GM21717 (cell line): ENCODE results near the gene OTX1.
"Not testable (repeated sequence)": the region's sequence is repeated elsewhere in the genome, so short reads cannot be mapped to it uniquely, and the experiment has no call there.

Experiments
- ATAC-seq: cut with Tn5 transposase; IDR thresholded peaks from one replicate; pipeline ENCODE4 v1.9.1; 2021; ENCODE audit warnings: mild to moderate bottlenecking, moderate library complexity; ENCODE audit not compliant: unreplicated experiment

OTX1 gene

DNA sequence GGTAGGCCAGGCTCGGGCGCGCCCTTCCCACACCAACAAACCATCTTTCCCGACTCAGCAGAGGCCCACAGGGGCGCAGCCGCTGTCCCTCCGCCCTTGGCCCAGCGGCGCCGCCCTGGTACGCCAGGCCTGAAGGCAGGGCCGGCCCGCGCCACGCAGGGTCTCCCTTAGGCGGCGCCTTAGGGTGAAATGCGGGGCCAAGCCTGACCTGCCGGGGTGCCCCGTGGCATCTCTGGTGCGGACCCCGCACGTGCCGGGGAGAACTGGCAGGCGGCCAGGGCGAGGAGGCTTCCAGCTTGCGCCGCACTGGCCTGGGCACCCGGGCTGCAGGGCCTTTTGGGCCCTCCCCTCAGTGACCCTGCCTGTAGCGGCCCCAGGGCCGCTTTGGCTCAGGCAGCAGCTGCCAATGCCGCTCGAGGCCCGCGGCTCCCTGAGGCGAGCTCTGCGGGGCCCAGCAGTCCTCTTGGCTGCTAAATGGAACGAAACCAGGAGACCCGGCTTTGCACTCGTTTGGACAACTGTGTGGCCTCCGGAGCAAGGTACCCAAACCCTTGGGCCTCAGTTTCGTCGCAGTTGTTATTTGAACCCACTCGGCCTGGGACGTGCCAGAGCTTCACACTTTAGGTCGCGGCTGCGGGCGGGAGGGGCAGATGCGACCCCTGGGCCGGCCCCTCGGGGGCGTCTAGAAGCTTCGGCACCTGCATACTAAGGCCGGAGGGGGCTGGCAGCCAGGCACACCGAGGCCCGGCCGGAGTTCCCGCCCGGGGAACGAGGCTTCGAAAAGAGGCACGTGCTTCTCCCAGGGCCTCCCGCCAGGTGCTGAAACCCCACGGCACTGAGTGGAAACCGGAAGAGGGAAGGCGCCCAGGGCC, 8.5 kb downstream of the OTX1 start:
- ATAC-seq: no peak

DNA sequence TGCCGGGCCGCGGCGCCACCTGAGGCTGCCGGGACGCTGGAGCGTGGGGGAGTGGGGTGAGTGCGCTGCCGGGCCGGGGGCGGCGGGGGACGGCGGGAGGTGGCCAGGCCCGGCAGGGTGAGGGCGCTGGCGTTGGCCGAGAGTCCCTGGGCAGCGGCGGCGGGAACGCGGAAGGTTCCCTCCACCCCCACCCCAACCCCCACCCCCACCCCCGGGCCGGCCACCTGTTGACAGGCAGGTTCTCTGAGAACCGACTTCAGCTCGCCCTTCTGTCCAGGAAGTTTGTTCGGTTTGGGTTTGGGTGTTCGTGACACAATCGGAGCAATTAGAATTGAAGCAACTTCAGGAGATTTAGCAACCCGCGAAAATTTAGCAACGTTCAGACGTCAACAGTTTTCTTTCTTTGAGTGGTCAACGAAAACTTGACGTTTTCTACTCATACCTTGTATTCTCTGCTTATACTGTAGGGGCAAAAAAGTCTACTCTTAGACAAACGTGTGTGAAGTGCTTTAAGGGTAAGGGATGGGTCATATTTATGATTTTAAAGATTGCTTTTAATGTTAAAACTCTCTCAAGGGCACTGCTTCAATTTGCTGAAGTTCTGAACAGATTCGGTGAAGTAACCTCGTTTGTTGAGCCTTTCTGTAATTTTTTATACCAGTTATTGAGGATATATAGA, 9.3 kb downstream of the OTX1 start:
- no peak for ATAC-seq

DNA sequence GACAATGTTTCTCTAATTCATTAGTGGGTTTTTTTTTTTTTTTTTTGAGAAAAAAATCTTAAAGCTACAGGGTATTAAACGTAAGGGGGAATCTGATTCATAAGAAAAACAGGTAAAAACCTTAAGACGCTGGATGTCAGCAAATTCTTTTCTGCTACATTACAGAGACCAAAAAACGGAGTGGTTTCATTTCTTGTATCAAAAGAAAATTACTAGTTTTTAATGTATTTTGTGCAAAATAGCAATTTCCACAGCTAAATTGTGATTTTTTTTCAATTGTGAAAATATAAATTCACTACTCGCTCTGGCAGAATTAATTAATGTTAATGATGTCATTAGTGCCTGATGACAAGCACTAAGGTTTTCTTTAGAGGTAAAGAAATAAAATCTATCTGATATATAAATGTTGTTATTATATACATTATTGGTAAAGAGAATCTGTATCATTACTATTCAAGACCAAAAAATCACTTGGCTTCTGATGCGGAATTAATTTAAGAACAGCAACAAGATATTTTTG, 9.9 kb downstream of the OTX1 start:
- ATAC-seq: no peak

DNA sequence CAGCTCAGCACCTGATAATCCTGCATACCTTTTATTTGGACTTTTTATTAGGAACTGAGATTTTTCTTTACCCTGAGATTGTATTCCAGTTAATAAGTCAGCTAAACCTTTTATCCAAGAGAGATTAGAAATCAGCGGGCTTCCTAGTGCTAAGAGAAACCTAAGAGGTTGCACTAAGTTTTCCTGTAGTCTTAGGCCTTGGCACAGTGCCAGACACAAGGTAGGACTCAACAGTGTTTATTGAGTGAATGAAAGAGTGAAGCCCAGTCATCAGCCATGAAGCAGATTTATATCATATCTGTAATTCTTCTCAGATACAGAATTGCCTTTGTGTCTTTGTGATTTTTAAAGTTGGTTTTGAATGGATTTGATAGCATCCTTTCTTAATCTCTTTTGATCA, 13.6 kb downstream of the OTX1 start:
- no peak for ATAC-seq

DNA sequence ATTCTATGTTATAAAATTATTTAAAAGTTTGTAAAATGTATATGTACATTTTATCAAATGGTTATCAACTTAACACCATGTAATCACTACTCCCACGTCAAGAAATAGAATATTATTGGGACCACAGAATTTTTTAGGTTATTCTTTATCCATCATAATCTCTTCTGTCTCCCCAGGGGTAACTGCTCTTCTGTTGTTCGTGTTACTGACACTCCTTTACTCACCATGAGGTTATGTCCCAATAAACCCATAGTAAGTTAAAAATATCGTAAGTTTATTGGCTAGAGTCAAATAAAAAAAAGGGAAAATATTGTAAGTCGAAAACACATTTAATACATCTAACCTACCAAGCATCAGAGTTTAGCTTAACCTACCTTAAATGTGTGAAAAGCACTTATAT, 14.0 kb downstream of the OTX1 start:
- no peak for ATAC-seq

DNA sequence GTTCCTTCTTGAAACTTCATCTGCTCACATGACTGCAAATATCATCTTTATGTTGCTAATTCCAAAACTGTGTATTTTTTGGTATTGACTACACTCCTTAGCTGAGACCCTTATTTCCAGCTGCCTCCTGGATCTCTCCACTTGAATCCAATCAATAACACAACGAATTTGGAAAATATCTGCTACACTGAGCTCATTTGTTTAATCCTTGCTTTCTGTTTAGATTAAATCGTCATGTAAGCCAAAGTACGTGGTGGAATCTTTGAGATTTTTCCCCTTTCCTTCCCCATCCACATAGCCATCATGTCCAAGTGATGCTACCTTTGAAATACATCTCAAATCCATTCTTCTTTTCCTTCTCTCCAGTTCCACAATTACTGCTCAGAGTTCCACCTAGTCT, 15.6 kb downstream of the OTX1 start:
- ATAC-seq: no peak

DNA sequence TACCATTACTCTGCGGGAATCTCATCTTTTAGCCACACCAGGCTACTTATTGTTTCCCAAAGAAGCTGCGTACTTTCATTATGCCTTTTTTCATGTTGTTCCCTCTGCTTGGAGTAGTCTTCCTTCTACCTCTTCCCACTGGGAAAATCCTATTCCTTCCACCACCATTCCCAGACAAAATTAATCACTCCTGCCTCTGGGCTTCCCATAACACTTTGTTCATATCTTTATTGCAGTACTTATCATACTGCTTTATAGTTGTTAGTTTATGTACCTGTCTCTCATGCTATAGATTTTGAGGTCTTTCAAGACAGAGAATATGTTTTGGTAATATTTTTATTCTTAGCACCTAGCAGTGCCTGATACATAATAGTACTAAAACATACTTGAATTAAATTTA, 16.2 kb downstream of the OTX1 start:
- ATAC-seq: no peak

DNA sequence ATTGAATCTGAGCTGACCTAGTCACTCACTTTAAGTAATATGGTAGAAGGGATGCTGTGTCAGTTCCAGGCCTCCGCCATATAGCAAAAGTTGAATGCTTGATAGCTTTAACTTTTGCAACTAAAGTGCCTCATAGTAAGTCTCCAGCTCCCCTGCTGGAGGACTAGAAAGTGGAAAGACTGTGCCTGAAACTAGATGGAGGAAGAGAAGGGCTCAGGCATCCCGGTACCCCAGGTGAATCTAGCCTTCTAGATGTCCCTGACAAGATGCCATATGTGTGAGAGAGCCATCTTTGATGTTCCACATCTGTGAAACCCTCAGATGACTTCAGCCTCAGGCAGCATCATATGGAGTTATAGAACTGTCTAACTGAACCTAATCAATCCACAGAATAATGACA, 21.0 kb downstream of the OTX1 start:
- ATAC-seq: no peak

DNA sequence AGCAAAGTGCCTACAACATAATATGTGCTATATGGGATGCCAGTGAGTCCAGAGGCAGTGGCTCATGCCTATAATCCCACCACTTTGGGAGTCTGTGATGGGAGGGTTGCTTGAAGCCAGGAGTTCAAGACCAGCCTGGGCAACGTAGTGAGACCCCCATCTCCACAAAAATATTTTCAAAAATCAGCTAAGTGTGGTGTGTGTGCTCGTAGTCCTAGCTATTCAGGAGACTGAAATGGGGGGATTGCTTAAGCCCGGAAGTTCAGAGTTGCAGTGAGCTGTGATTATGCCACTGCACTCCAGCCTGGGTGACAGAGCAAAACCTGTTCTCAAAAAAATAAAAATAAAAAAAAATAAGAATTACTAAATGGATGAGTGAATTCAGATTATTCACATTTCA, 23.4 kb downstream of the OTX1 start:
- ATAC-seq: no peak

DNA sequence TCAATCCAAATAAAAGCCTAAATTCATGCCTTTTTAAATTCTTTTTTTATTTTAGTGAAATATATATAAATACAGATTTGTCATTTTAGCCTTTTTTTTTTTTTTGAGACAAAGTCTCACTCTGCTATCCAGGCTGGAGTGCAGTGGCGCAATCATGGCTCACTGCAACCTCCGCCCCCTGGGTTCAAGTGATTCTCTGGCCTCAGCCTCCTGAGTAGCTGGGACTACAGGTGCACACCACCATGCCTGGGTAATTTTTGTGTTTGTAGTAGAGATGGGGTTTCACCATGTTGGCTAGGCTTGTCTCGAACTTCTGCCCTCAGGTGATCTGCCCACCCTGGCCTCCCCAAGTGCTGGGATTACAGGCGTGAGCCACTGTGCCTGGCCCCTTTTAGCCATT, 23.8 kb downstream of the OTX1 start:
- ATAC-seq: not testable (repeated sequence)

DNA sequence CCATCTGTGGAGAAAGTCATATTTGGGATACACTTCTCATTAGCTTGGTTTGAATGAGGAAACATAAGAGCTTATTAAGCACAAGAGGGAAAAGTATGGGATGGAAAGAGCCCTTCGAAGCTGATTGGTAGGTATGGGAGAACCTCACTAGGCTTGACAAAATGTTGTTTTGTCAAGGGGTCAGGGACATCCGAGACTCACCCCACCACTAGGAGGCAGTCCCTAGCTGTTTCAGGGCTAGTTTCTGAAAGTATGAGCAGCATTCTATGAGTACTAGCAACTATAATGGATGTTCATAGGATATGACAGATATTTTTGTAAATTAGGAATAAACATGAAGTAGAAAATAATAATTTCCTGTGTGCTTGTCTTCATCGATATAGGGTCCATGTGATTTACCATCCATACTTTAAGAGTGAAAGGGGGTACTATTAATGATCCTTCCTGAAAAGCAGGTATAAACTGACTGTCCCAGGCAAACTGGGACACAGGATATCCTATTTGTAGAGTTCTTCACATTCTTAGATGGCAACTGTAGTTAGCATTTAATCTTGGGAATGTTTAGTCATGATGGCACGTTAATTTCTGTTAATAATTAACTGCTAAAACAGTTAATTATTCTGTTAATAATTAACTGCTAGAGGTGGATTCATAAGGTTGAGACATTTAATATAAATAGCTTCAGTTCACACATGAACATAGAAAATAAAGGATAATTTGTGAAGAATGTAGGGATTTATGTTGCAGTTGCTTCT, 28.4 kb downstream of the OTX1 start:
- ATAC-seq: no peak

DNA sequence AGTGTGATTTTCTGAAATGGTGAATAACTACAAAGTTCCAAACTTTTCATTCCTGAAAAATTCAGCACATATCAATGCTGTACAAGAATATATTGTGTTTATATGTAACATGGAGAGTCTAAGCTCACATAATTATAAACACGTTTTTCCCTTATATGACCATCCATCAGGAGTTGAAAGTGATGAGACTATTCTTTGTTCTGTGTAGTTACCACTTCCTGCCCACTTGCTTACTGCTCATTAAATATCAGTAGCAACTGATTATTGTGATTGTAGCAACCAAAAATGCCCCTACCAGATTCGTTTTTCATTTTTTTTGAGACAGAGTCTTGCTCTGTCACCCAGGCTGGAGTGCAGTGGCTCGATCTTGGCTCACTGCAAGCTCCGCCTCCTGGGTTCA, 30.8 kb downstream of the OTX1 start:
- no peak for ATAC-seq

DNA sequence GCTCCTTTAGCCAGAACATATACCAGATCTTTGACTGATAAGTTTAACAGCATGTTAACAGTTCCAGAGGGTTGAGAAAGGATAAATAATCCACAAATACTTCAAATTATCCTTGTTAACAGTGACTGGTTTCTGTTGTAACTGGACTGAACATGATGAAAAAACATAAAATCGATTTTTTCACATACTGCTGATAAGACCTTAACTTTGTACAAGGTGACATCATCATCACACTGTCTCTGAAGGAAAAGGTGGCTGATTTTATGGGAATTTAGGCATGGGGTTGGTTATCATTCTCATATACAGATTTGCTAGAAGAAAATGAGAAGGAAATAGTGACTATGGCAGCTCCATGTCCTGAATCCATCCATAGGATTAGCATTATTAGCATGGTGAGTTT, 36.1 kb downstream of the OTX1 start:
- ATAC-seq: no peak

DNA sequence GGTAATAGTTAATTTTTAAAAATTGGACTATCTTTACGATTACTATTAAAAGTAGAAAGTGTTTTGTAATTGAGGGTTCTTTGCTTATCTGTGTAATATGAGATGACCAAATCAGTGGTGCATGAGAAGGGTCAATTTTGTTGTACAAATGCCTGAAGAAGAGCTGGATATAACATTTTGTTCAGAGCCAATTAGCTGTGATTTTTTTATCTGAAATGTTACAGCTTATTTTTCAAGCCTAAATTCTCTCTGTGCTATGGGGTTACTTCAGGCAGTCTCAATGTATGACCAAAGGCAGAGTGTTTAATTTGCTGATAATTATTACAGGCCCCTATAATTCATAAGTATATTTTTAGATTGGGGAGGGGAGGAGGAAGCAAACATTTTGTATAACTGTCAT, 41.8 kb downstream of the OTX1 start:
- ATAC-seq: no peak

DNA sequence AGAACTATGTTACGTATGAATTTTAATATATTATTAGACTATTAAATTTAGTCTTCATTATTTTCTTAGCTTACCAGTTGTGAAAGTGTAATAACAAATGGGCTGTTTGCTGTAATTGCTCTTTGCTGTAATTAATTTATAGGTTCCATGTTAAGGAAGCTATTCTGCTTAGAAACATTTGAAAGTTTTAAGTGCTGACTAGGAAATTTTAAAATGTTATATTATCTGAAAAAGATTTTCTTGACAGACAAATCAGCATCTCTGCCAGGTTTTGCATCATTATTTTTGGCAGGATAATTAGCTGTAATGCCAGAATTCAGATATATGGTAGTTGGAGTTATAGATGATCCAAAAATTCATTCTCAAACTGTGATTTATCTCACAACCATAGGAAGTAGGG, 42.2 kb downstream of the OTX1 start:
- ATAC-seq: no peak

DNA sequence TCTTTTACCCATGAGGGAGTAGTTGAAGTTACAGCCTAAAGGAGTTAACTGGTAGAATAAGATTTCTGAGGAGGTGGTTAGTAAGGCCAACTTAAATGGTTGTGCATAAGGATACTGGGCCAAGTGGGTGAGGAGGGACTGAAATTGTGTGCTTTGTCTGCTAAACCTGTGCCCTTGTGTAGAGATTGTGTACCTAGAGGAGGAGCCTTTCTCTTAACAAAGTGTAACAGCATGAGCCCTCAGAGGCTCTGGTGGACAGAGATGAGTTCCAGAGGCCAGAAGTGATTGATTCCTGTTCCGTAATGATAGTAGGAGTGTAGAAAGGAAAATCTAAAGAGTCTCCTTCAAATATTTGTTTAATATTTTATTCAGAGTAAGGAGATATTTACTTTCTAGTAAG, 42.9 kb downstream of the OTX1 start:
- ATAC-seq: no peak

DNA sequence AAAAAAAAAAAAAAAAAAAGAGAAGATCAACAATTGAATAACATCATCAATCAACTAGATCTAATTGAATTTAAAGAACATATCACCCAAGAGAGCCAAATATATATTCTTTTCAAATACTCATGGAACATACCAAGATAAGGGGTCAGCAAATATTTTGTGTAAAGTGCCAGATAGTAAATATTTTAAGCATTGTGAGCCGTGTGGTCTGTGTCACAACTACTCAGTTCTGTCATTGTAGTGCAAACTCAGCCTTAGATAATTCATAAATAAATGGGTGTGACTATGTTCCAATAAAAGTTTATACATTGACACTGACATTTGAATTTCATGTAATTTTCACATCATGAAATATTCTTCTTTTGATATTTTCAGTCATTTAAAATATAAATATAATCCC, 45.9 kb downstream of the OTX1 start:
- ATAC-seq: no peak

DNA sequence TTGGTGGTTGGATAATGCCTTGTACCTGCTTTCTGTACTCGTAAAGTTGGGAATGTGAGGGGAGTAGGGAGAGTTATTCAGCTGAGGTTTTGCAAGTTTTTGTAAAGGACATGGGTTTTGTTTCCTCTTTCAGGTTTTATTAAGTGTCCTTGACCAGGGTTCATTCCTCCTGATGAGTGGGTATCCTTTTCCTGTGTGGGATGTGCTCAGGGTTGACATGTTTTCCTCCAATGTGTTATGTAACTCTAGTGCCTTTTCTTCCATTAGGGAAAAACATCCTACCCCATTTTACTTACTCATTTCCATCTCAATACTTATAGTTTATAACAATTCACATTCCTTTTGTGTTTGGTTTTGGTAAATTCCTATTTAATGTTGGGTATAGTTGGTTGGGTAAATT, 48.4 kb downstream of the OTX1 start:
- no peak for ATAC-seq

DNA sequence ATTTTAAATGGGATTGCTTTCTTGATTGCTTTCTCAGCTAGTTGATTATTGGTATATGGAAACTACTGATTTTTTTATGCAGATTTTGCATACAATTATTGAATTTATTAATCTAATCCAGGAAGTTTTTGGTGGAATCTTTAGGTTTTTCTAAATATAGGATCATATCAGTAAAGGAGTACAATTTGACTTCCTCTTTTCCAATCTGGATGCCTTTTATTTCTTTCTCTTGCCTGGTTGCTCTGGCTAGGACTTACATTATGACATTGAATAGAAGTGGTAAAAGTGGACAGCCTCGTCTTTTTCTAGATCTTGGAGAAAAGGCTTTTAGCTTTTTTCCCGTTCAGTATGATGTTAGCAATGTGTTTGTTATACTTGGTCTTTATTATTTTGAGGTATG, 51.3 kb downstream of the OTX1 start:
- ATAC-seq: no peak

DNA sequence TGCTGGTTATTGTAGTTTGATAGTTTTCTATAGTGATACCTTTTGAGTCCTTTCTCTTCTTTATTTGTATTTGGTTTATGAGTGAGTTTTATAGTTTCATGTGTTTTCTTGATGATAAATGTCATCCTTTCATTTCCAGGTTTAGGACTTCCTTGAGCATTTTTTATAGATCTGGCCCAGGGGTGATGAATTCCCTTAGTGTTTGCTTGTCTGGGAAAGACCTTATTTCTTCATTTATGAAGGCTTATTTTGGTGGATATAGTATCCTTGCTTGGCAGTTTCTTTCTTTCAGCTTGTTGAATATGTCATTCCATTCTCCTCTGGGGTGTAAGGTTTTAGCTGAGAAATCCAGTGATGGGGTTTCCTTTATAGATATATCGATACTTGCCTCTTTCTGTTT, 53.9 kb downstream of the OTX1 start:
- no peak for ATAC-seq
